Parathyroid adenoma (tissue), 2 donors: ENCODE data around the gene GPER1.

ENCODE experiments used
- H2AFZ ChIP-seq: fragments of 300-600 bp; sonication (generic); one replicate; pipeline ENCODE4 v1.7.0; 2017; ENCODE audit warnings: antibody characterized with exemption, mild to moderate bottlenecking
- H3K27ac ChIP-seq: fragments of 300-600 bp; sonication (generic); one replicate; pipeline ENCODE4 v1.7.0; 2017
- H3K27me3 ChIP-seq: fragments of 300-600 bp; sonication (generic); one replicate; pipeline ENCODE4 v1.7.0; 2017; ENCODE audit warnings: low read length; ENCODE audit not compliant: control insufficient read depth, insufficient read depth
- H3K36me3 ChIP-seq: fragments of 300-600 bp; sonication (generic); one replicate; pipeline ENCODE4 v1.7.0; 2017; ENCODE audit warnings: low read length; ENCODE audit not compliant: control insufficient read depth, insufficient read depth
- H3K4me1 ChIP-seq: fragments of 300-600 bp; sonication (generic); one replicate; pipeline ENCODE4 v1.7.0; 2017; ENCODE audit warnings: control low read depth
- H3K4me2 ChIP-seq: fragments of 300-600 bp; sonication (generic); one replicate; pipeline ENCODE4 v1.7.0; 2017; ENCODE audit warnings: low read length
- H3K4me3 ChIP-seq: fragments of 300-600 bp; sonication (generic); one replicate; pipeline ENCODE4 v1.7.0; 2017; ENCODE audit warnings: low read depth, low read length
- H3K79me2 ChIP-seq: fragments of 300-600 bp; sonication (generic); one replicate; pipeline ENCODE4 v1.7.0; 2017; ENCODE audit warnings: control low read depth
- H3K9ac ChIP-seq: fragments of 300-600 bp; sonication (generic); one replicate; pipeline ENCODE4 v1.7.0; 2017; ENCODE audit warnings: mild to moderate bottlenecking
- H3K9me3 ChIP-seq: fragments of 300-600 bp; sonication (generic); one replicate; pipeline ENCODE4 v1.7.0; 2017; ENCODE audit warnings: low read length; ENCODE audit not compliant: control insufficient read depth
- CTCF ChIP-seq: fragments of 300-600 bp; sonication (generic); IDR thresholded peaks from one replicate; pipeline ENCODE4 v1.7.0; 2017; ENCODE audit warnings: antibody characterized with exemption, mild to moderate bottlenecking
- donor health status: primary hyperparathyroidism.

The GPER1 gene

GRCh38 chr7:1079546-1079945 is 8.4 kb upstream of the GPER1 start:
- no peak overlapping the region for H3K4me3 ChIP-seq
- H3K27ac ChIP-seq = no peak overlapping the region
- no peak for TF ChIP-seq CTCF
- H3K4me1 ChIP-seq = no peaks in the 10 kb centered on the region
- no peaks in the 10 kb centered on the region for H3K27me3 ChIP-seq
- H3K36me3 ChIP-seq = no peaks in the 10 kb centered on the region
- H3K4me2 ChIP-seq = no peak overlapping the region
- no peak overlapping the region for H3K9ac ChIP-seq
- H3K79me2 ChIP-seq = peaks cover 53% of the 10 kb centered on the region
- H2AFZ ChIP-seq = no peak overlapping the region
- H3K9me3 ChIP-seq = no peaks in the 10 kb centered on the region

- H3K9me3 ChIP-seq = no peaks in the 10 kb centered on the region
- no peak for TF ChIP-seq CTCF
- peaks cover 53% of the 10 kb centered on the region for H3K79me2 ChIP-seq
- no peak overlapping the region for H2AFZ ChIP-seq
- H3K4me3 ChIP-seq = no peak overlapping the region
- no peaks in the 10 kb centered on the region for H3K36me3 ChIP-seq
- H3K9ac ChIP-seq = no peak overlapping the region
- H3K27ac ChIP-seq = no peak overlapping the region
- H3K27me3 ChIP-seq = no peaks in the 10 kb centered on the region
- H3K4me2 ChIP-seq = no peak overlapping the region
- no peaks in the 10 kb centered on the region for H3K4me1 ChIP-seq
Measured at GRCh38 chr7:1080252-1080920, 7.5 kb upstream of the GPER1 start.

- H3K4me2 ChIP-seq = no peak overlapping the region
- H3K36me3 ChIP-seq = no peaks in the 10 kb centered on the region
- TF ChIP-seq CTCF = no peak
- H3K79me2 ChIP-seq = peaks cover 53% of the 10 kb centered on the region
- no peak overlapping the region for H3K4me3 ChIP-seq
- H2AFZ ChIP-seq = no peak overlapping the region
- H3K9ac ChIP-seq = no peak overlapping the region
- H3K27ac ChIP-seq = no peak overlapping the region
- H3K27me3 ChIP-seq = no peaks in the 10 kb centered on the region
- H3K4me1 ChIP-seq = no peaks in the 10 kb centered on the region
- no peaks in the 10 kb centered on the region for H3K9me3 ChIP-seq
Measured at GRCh38 chr7:1080921-1081255, 7.0 kb upstream of the GPER1 start.

GRCh38 chr7:1081336-1081735 is 6.6 kb upstream of the GPER1 start:
- Histone ChIP-seq H3K9me3 (no peaks in the 10 kb centered on the region), H3K27me3 (no peaks in the 10 kb centered on the region), H3K9ac (no peak overlapping the region), H2AFZ (no peak overlapping the region), H3K4me1 (no peaks in the 10 kb centered on the region), H3K4me3 (no peak overlapping the region), H3K4me2 (no peak overlapping the region), H3K79me2 (peaks cover 53% of the 10 kb centered on the region), H3K27ac (no peak overlapping the region), H3K36me3 (no peaks in the 10 kb centered on the region)
- no peak for TF ChIP-seq CTCF

GRCh38 chr7:1081931-1082401 is 5.9 kb upstream of the GPER1 start:
- H3K27ac ChIP-seq = no peak overlapping the region
- no peaks in the 10 kb centered on the region for H3K4me1 ChIP-seq
- H3K79me2 ChIP-seq = peaks cover 50% of the 10 kb centered on the region
- no peaks in the 10 kb centered on the region for H3K36me3 ChIP-seq
- H3K4me3 ChIP-seq = no peak overlapping the region
- H2AFZ ChIP-seq = no peak overlapping the region
- no peaks in the 10 kb centered on the region for H3K27me3 ChIP-seq
- H3K9ac ChIP-seq = no peak overlapping the region
- no peak for TF ChIP-seq CTCF
- H3K4me2 ChIP-seq = no peak overlapping the region
- no peaks in the 10 kb centered on the region for H3K9me3 ChIP-seq
